Endothelial cell of umbilical vein (primary cell): ENCODE measurements around the gene QDPR.

Source experiments
- CTCF ChIP-seq, 2 donors: IDR thresholded peaks; 1 replicate in 1 of 2; 2 replicates in 1 of 2; pipeline ENCODE4 v1.5.1; 2011; ENCODE audit warnings: low read length in 2 of 2, mild to moderate bottlenecking in 2 of 2, moderate library complexity in 2 of 2, control low read depth in 1 of 2, inconsistent platforms in 1 of 2, low read depth in 1 of 2; ENCODE audit not compliant: insufficient read depth in 1 of 2; ENCODE audit errors: extremely low read depth in 1 of 2
- POLR2A ChIP-seq: IDR thresholded peaks from 2 replicates; pipeline ENCODE4 v1.6.1; 2012; ENCODE audit warnings: low read depth, mild to moderate bottlenecking, control low read depth, low read length
- TF ChIP-seq, protein P1 (sequence below): IDR thresholded peaks from 2 replicates; pipeline ENCODE4 v1.6.1; 2011; ENCODE audit not compliant: insufficient read depth, insufficient read length

DNA sequence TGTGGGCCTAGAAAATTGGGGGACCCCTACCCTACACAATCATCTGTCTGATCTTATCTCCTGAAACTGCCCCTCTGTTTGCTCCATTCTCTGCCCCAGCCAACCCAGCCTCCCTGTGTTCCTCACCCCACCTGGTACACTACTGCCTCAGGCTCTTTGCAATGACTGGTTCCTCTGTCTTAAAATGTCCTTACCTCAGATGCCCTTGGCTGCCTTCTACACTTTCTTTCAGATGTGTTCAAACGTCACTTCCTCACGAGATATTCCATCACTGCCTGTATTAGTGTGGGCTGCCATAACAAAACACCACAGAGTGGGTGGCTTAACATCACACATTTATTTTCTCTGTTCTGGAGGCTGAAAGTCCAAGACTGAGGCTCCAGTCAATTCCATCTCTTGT is 29.2 kb downstream of the QDPR start:
- TF ChIP-seq POLR2A (no peak), CTCF (IDR thresholded peaks at IDR 0.05; ENCODE audit: extremely low read depth in 1 of 2, insufficient read depth in 1 of 2, low read depth in 1 of 2, low read length in 2 of 2) (no peak)
- TF ChIP-seq, protein P1, sequence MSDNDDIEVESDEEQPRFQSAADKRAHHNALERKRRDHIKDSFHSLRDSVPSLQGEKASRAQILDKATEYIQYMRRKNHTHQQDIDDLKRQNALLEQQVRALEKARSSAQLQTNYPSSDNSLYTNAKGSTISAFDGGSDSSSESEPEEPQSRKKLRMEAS: no peak
